Neutrophil (primary cell): ENCODE measurements around the gene TMTC2.

Experiments used
- H3K27ac ChIP-seq: fragments of 200-600 bp; sonication (generic); 2 replicates; pipeline ENCODE4 v1.5.1; 2016; ENCODE audit warnings: mild to moderate bottlenecking, moderate library complexity
- H3K27me3 ChIP-seq: fragments of 200-600 bp; sonication (generic); 2 replicates; pipeline ENCODE4 v1.6.0; 2016; ENCODE audit warnings: mild to moderate bottlenecking
- H3K36me3 ChIP-seq: fragments of 200-600 bp; sonication (generic); 2 replicates; pipeline ENCODE4 v1.5.1; 2017
- H3K4me1 ChIP-seq, 2 experiments: fragments of 200-600 bp in 1 of 2; sonication (generic) in 1 of 2; 1 replicate in 1 of 2; 2 replicates in 1 of 2; pipeline versions ENCODE4 v1.5.1 to v1.6.1; 2013 to 2016; ENCODE audit warnings: low read depth in 1 of 2, low read length in 1 of 2, mild to moderate bottlenecking in 1 of 2, moderate library complexity in 1 of 2; ENCODE audit not compliant: control insufficient read depth in 1 of 2, insufficient read depth in 1 of 2
- H3K4me3 ChIP-seq, 2 experiments: fragments of 200-600 bp in 1 of 2; sonication (generic) in 1 of 2; 1 replicate in 1 of 2; 2 replicates in 1 of 2; pipeline ENCODE4 v1.5.1; 2013 to 2016; ENCODE audit warnings: low read depth in 1 of 2, low read length in 1 of 2, mild to moderate bottlenecking in 1 of 2, moderate library complexity in 1 of 2
- H3K9me3 ChIP-seq: fragments of 200-600 bp; sonication (generic); 2 replicates; pipeline ENCODE4 v1.5.1; 2016
- TF ChIP-seq, protein P1 (sequence below): fragments of 200-600 bp; sonication (generic); IDR thresholded peaks from 2 replicates; pipeline ENCODE4 v1.5.1; 2016; ENCODE audit warnings: antibody characterized with exemption

The TMTC2 gene

GRCh38 chr12:82686168-82687020, at the start of gene TMTC2:
TMTC2 (plus strand) TSS chr12:82686906.
- Histone ChIP-seq H3K27me3 (peaks cover 32% of the 10 kb centered on the region), H3K9me3 (no peaks in the 10 kb centered on the region), H3K27ac (peak within 1 kb of the TSS; percentile 88), H3K4me1 (peaks cover 21% of the 10 kb centered on the region in 2 experiments), H3K4me3 (peak within 1 kb of the TSS; percentile 81), H3K36me3 (no peaks in the 10 kb centered on the region)
- TF ChIP-seq, protein P1, sequence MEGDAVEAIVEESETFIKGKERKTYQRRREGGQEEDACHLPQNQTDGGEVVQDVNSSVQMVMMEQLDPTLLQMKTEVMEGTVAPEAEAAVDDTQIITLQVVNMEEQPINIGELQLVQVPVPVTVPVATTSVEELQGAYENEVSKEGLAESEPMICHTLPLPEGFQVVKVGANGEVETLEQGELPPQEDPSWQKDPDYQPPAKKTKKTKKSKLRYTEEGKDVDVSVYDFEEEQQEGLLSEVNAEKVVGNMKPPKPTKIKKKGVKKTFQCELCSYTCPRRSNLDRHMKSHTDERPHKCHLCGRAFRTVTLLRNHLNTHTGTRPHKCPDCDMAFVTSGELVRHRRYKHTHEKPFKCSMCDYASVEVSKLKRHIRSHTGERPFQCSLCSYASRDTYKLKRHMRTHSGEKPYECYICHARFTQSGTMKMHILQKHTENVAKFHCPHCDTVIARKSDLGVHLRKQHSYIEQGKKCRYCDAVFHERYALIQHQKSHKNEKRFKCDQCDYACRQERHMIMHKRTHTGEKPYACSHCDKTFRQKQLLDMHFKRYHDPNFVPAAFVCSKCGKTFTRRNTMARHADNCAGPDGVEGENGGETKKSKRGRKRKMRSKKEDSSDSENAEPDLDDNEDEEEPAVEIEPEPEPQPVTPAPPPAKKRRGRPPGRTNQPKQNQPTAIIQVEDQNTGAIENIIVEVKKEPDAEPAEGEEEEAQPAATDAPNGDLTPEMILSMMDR, result peak; percentile 7

GRCh38 chr12:82638324-82638723, 48.4 kb upstream of the TMTC2 start:
- no peak overlapping the region for H3K27ac ChIP-seq
- H3K9me3 ChIP-seq, result no peaks in the 10 kb centered on the region
- TF ChIP-seq, protein P1, result no peak
- no peaks in the 10 kb centered on the region for H3K36me3 ChIP-seq
- H3K4me3 ChIP-seq, result no peak overlapping the region
- no peaks in the 10 kb centered on the region for H3K27me3 ChIP-seq
- no peaks in the 10 kb centered on the region for H3K4me1 ChIP-seq

- TF ChIP-seq, protein P1, result no peak
- Histone ChIP-seq H3K4me3 (no peak overlapping the region), H3K4me1 (no peaks in the 10 kb centered on the region), H3K27ac (no peak overlapping the region), H3K9me3 (no peaks in the 10 kb centered on the region), H3K27me3 (no peaks in the 10 kb centered on the region), H3K36me3 (no peaks in the 10 kb centered on the region)
Measured at GRCh38 chr12:82644896-82645295, 41.8 kb upstream of the TMTC2 start.

DNA sequence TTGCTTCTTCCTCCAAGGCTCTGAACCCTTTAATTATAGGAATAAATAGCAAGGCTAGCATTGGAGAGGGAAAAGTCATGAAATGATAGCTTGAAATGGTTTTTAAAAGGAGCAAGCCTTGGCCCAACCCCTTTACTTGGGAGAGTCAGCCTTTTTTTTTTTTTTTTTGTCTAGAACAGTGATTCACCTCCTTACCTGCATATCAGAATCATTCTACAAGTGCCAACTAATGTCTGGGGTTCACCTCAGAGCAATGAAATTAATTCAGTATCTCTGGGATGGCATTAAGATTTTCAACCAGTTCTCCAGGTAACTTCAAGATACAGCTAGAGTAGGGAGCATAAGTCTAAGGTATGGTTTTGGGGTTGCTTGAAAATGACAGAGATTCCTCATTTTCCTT, 41.3 kb upstream of the TMTC2 start:
- Histone ChIP-seq H3K36me3 (no peaks in the 10 kb centered on the region), H3K27ac (no peak overlapping the region), H3K4me3 (no peak overlapping the region), H3K9me3 (no peaks in the 10 kb centered on the region), H3K27me3 (no peaks in the 10 kb centered on the region), H3K4me1 (no peaks in the 10 kb centered on the region)
- TF ChIP-seq, protein P1, result no peak

GRCh38 chr12:82647853-82648252, 38.9 kb upstream of the TMTC2 start:
- Histone ChIP-seq H3K27ac (no peak overlapping the region), H3K27me3 (no peaks in the 10 kb centered on the region), H3K9me3 (no peaks in the 10 kb centered on the region), H3K4me3 (no peak overlapping the region), H3K36me3 (no peaks in the 10 kb centered on the region), H3K4me1 (no peaks in the 10 kb centered on the region)
- TF ChIP-seq, protein P1, result no peak
